SK-N-SH (cell line): ENCODE data around the gene FSD2. TPM values are rescaled to one million over a fixed set of nuclear protein-coding genes. Genes with fewer than 3 reads are reported as not detected.

Experiments used
- CTCF ChIA-PET: fragments of 300-600, 350-600 bp; formaldehyde crosslinking; extraction: SDS; loops from one replicate; lab custom pipeline; 2021; lab: Yijun Ruan, JAX
- POLR2A ChIA-PET: fragments of 350-600 bp; sonication (Branson Sonifier 250); formaldehyde crosslinking; extraction: SDS; loops from one replicate; lab custom pipeline; 2020; ENCODE audit warnings: antibody characterized with exemption, inconsistent platforms; lab: Yijun Ruan, JAX
- DNase-seq: peaks from one replicate; pipeline ENCODE4 v3.0.0; 2012
- H2AFZ ChIP-seq: fragments of 200-600 bp; sonication (generic); 2 replicates; pipeline ENCODE4 v1.8.1; 2016; ENCODE audit warnings: antibody characterized with exemption, mild to moderate bottlenecking, low read depth
- H3F3A ChIP-seq: fragments of 200-600 bp; sonication (generic); replicated peaks from 2 replicates; pipeline ENCODE3; 2016; ENCODE audit warnings: antibody characterized with exemption, mild to moderate bottlenecking; ENCODE audit not compliant: insufficient read depth
- H3K27ac ChIP-seq, 2 experiments: fragments of 200-500 bp in 1 of 2; fragments of 200-600 bp in 1 of 2; sonication (Bioruptor generic) in 1 of 2; sonication (generic), shearing (Covaris generic) in 1 of 2; 2 replicates each; pipeline versions ENCODE4 v1.5.1 to v1.6.1; 2014 to 2016; ENCODE audit warnings: low read depth in 2 of 2, inconsistent platforms in 1 of 2, low read length in 1 of 2, mild to moderate bottlenecking in 1 of 2, mixed read lengths in 1 of 2
- H3K27me3 ChIP-seq: fragments of 200-600 bp; sonication (generic), shearing (Covaris generic); 2 replicates; pipeline ENCODE4 v1.6.1; 2016; ENCODE audit warnings: mixed run types; ENCODE audit not compliant: insufficient read depth
- H3K36me3 ChIP-seq, 2 experiments: fragments of 200-500 bp in 1 of 2; fragments of 200-600 bp in 1 of 2; sonication (Bioruptor generic) in 1 of 2; sonication (generic) in 1 of 2; replicated peaks in 1 of 2; 2 replicates each; pipeline versions ENCODE3 to v1.5.1; 2014 to 2016; ENCODE audit warnings: low read length in 1 of 2, mild to moderate bottlenecking in 1 of 2; ENCODE audit not compliant: insufficient read depth in 2 of 2, control insufficient read depth in 1 of 2
- H3K4me1 ChIP-seq, 2 experiments: fragments of 200-500 bp in 1 of 2; fragments of 200-600 bp in 1 of 2; sonication (Bioruptor generic) in 1 of 2; sonication (generic), shearing (Covaris generic) in 1 of 2; 2 replicates each; pipeline versions ENCODE4 v1.5.1 to v1.6.1; 2014 to 2016; ENCODE audit warnings: low read depth in 1 of 2, low read length in 1 of 2, mixed run types in 1 of 2; ENCODE audit not compliant: insufficient read depth in 2 of 2, control insufficient read depth in 1 of 2
- H3K4me2 ChIP-seq: fragments of 200-600 bp; sonication (generic), shearing (Covaris generic); 2 replicates; pipeline ENCODE4 v1.6.1; 2017; ENCODE audit warnings: mixed run types
- H3K4me3 ChIP-seq, 2 experiments: fragments of 200-500 bp in 1 of 2; fragments of 200-600 bp in 1 of 2; sonication (Bioruptor generic) in 1 of 2; sonication (generic), shearing (Covaris generic) in 1 of 2; 2 replicates each; pipeline versions ENCODE4 v1.5.1 to v1.8.1; 2014 to 2016; ENCODE audit warnings: low read depth in 2 of 2, inconsistent platforms in 1 of 2, low read length in 1 of 2, mild to moderate bottlenecking in 1 of 2, mixed read lengths in 1 of 2, moderate library complexity in 1 of 2
- H3K79me2 ChIP-seq: fragments of 200-600 bp; sonication (generic); 2 replicates; pipeline ENCODE4 v1.8.1; 2017; ENCODE audit warnings: mild to moderate bottlenecking; ENCODE audit not compliant: insufficient read depth
- H3K9ac ChIP-seq: fragments of 200-600 bp; sonication (generic); 2 replicates; pipeline ENCODE4 v1.6.1; 2017; ENCODE audit warnings: mixed run types
- H3K9me2 ChIP-seq: fragments of 200-600 bp; sonication (generic); 2 replicates; pipeline ENCODE4 v1.6.1; 2017; ENCODE audit warnings: mixed run types
- H3K9me3 ChIP-seq: fragments of 200-600 bp; sonication (generic); 2 replicates; pipeline ENCODE4 v1.6.1; 2017; ENCODE audit warnings: mixed run types, mild to moderate bottlenecking, moderate library complexity
- H4K20me1 ChIP-seq: fragments of 200-600 bp; sonication (generic); 2 replicates; pipeline ENCODE4 v1.6.1; 2017; ENCODE audit warnings: mild to moderate bottlenecking, mixed run types; ENCODE audit not compliant: insufficient read depth
- CHD2 ChIP-seq: fragments of 150-350 bp; IDR thresholded peaks from 2 replicates; pipeline ENCODE4 v1.6.1; 2018; ENCODE audit warnings: low read length; ENCODE audit not compliant: partially characterized antibody
- CTCF ChIP-seq: fragments of 200-600 bp; sonication (generic); IDR thresholded peaks from 2 replicates; pipeline ENCODE4 v1.6.1; 2017; ENCODE audit warnings: antibody characterized with exemption, mild to moderate bottlenecking, moderate library complexity
- ELF1 ChIP-seq: IDR thresholded peaks from 2 replicates; pipeline ENCODE4 v1.4.0; 2012
- FOSL2 ChIP-seq: IDR thresholded peaks from 2 replicates; pipeline ENCODE4 v1.4.0; 2012; ENCODE audit warnings: low read depth, mild to moderate bottlenecking, moderate library complexity, borderline replicate concordance
- FOXM1 ChIP-seq: IDR thresholded peaks from 2 replicates; pipeline ENCODE4 v1.4.0; 2012; ENCODE audit warnings: low read depth, mild to moderate bottlenecking
- IRF3 ChIP-seq: fragments of 150-350 bp; IDR thresholded peaks from 2 replicates; pipeline ENCODE4 v1.6.1; 2016; ENCODE audit warnings: mild to moderate bottlenecking, low read depth, low read length
- JUND ChIP-seq: IDR thresholded peaks from 2 replicates; pipeline ENCODE4 v1.4.0; 2012
- MAX ChIP-seq: IDR thresholded peaks from 2 replicates; pipeline ENCODE4 v1.4.0; 2012; ENCODE audit warnings: low read depth
- NRF1 ChIP-seq: IDR thresholded peaks from 2 replicates; pipeline ENCODE4 v1.6.1; 2012; ENCODE audit warnings: low read depth, mild to moderate bottlenecking, low read length
- PBX3 ChIP-seq: IDR thresholded peaks from 2 replicates; pipeline ENCODE4; 2012
- POLR2AphosphoS5 ChIP-seq: IDR thresholded peaks from 2 replicates; pipeline ENCODE4 v1.6.1; 2012; ENCODE audit warnings: low read depth, low read length
- RAD21 ChIP-seq: IDR thresholded peaks from 2 replicates; pipeline ENCODE4 v1.6.1; 2012; ENCODE audit warnings: mild to moderate bottlenecking, low read length
- RCOR1 ChIP-seq: fragments of 150-350 bp; IDR thresholded peaks from 2 replicates; pipeline ENCODE4 v1.6.1; 2017; ENCODE audit warnings: antibody characterized with exemption, low read length
- REST ChIP-seq: IDR thresholded peaks from 2 replicates; pipeline ENCODE4 v1.6.1; 2012; ENCODE audit warnings: mild to moderate bottlenecking, low read depth, low read length, moderate library complexity
- TAF1 ChIP-seq: IDR thresholded peaks from 2 replicates; pipeline ENCODE4 v1.6.1; 2012; ENCODE audit warnings: low read depth, mild to moderate bottlenecking, low read length, moderate library complexity, borderline replicate concordance
- WGBS: methylation state at CpG from one replicate; pipeline ENCODE4 v1.1.6; 2017; ENCODE audit warnings: low lambda C conversion rate; 5-methylcytosine and 5-hydroxymethylcytosine counted together
- polyA plus RNA-seq, 3 experiments: library from polyadenylated mRNA; depleted of rRNA; stranded (reverse); fragments of >200 nt; gene quantifications; 2 replicates each; pipeline ENCODE4 v1.2.3, GENCODE V29; 2012

FSD2 gene
- polyA plus RNA-seq, 1 of the 3 experiments (the other 2 are of a cell fraction), result not detected

GRCh38 chr15:82843566-82843965, 37.7 kb upstream of the FSD2 start (continued):
- TF ChIP-seq RAD21, result no peak

- Histone ChIP-seq H3K79me2 (no peaks in the 10 kb centered on the region), H3K4me2 (no peak overlapping the region), H3K9me2 (no peaks in the 10 kb centered on the region), H2AFZ (no peak overlapping the region), H3K4me3 (no peak overlapping the region), H3K27ac (no peak overlapping the region), H3K9me3 (no peaks in the 10 kb centered on the region), H3K27me3 (no peaks in the 10 kb centered on the region), H3K4me1 (no peaks in the 10 kb centered on the region), H3K9ac (no peak overlapping the region), H3F3A (no peaks in the 10 kb centered on the region), H4K20me1 (no peaks in the 10 kb centered on the region), H3K36me3 (peaks cover 18 to 33% of the 10 kb centered on the region in 2 experiments)
- no peak for DNase-seq
- POLR2A ChIA-PET, result no interaction called here
- CTCF ChIA-PET, result interaction anchor here (1.1 kb wide), 1 partner anchor 10 kb away, joined by 4 read pairs; no protein-coding TSS in a partner anchor
- no peak for TF ChIP-seq ELF1
- TF ChIP-seq REST, result no peak
- TF ChIP-seq RCOR1, result no peak
- no peak for TF ChIP-seq NRF1
- no peak for TF ChIP-seq IRF3
- TF ChIP-seq FOXM1, result no peak
- TF ChIP-seq CHD2, result no peak
- no peak for TF ChIP-seq MAX
- TF ChIP-seq CTCF, result no peak
- no peak for TF ChIP-seq POLR2AphosphoS5
- no peak for TF ChIP-seq TAF1
- TF ChIP-seq FOSL2, result no peak
- no peak for TF ChIP-seq PBX3
- TF ChIP-seq JUND, result no peak
- WGBS, result 91% methylated on average over 4 of the region's 4 CpGs
These were observed 34.3 kb upstream of the FSD2 start for GRCh38 chr15:82840166-82840565.
